Lower leg skin (tissue), 4 donors: ENCODE data around the gene CNPY1. TPM values are rescaled to one million over a fixed set of nuclear protein-coding genes. Genes with fewer than 3 reads are reported as not detected.

Source experiments
- DNase-seq, 2 donors: peaks; one replicate each; pipeline ENCODE4 v3.0.0-alpha.2; 2019; ENCODE audit warnings: low spot score in 2 of 2
- H3K4me3 ChIP-seq: fragments of 200-600 bp; sonication (generic); 2 replicates; pipeline ENCODE4 v1.5.1; 2017; ENCODE audit warnings: mild to moderate bottlenecking, low read depth; ENCODE audit not compliant: poor library complexity, severe bottlenecking
- CTCF ChIP-seq, 3 donors: fragments of 450-650 bp; IDR thresholded peaks; one replicate each; pipeline ENCODE4 v1.5.1; 2016; ENCODE audit warnings: antibody characterized with exemption in 3 of 3, mild to moderate bottlenecking in 3 of 3, moderate library complexity in 2 of 3
- POLR2A ChIP-seq, 2 donors: fragments of 450-650 bp; IDR thresholded peaks; one replicate each; pipeline ENCODE4 v1.6.1; 2016 to 2017; ENCODE audit warnings: antibody characterized with exemption in 2 of 2, mild to moderate bottlenecking in 1 of 2, moderate library complexity in 1 of 2
- WGBS, 2 donors: methylation state at CpG; one replicate each; pipeline ENCODE4 v1.1.5; 2018; 5-methylcytosine and 5-hydroxymethylcytosine counted together
- intact Hi-C: fragments of 100-400 bp; cut with DNase I; formaldehyde crosslinking; loops from one replicate; pipeline ENCODE4 v1.15.0; 2023; ENCODE audit warnings: low total_unique reads
- total RNA-seq, 4 donors: library from RNA; depleted of rRNA; stranded (reverse); fragments of >200 nt; gene quantifications; one replicate each; pipeline ENCODE4 v1.1.0, GENCODE V29; 2016

Gene CNPY1
- total RNA-seq, 4 donors from 2014 or later: not detected

- H3K4me3 ChIP-seq: no peak overlapping the region
- WGBS, 2 donors: 2 to 3% methylated on average over 35 to 62 of the region's 68 CpGs
- DNase-seq: no peak
- no peak for TF ChIP-seq CTCF (IDR thresholded peaks at IDR 0.05)
- no peak for TF ChIP-seq POLR2A (IDR thresholded peaks at IDR 0.05)
- intact Hi-C loops: no loop called here
Observed at GRCh38 chr7:155458878-155459699, 87.3 kb downstream of the CNPY1 start.

DNA sequence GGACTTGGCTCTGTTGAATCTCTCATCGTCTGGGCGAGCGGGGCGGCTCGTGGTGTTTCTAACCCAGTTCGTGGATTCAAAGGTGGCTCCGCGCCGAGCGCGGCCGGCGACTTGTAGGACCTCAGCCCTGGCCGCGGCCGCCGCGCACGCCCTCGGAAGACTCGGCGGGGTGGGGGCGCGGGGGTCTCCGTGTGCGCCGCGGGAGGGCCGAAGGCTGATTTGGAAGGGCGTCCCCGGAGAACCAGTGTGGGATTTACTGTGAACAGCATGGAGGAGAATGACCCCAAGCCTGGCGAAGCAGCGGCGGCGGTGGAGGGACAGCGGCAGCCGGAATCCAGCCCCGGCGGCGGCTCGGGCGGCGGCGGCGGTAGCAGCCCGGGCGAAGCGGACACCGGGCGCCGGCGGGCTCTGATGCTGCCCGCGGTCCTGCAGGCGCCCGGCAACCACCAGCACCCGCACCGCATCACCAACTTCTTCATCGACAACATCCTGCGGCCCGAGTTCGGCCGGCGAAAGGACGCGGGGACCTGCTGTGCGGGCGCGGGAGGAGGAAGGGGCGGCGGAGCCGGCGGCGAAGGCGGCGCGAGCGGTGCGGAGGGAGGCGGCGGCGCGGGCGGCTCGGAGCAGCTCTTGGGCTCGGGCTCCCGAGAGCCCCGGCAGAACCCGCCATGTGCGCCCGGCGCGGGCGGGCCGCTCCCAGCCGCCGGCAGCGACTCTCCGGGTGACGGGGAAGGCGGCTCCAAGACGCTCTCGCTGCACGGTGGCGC, 88.1 kb downstream of the CNPY1 start, which contains the start of gene EN2:
Gene EN2, plus strand, starts transcription at position 19 of the 767 bp plus-strand sequence. Its CDS starts 249 bp downstream, at position 268.
- WGBS, 2 donors: 1 to 2% methylated on average over 34 to 78 of the region's 105 CpGs
- H3K4me3 ChIP-seq: peak within 1 kb of the TSS; percentile 9
- TF ChIP-seq CTCF (IDR thresholded peaks at IDR 0.05) (no peak), POLR2A (IDR thresholded peaks at IDR 0.05) (no peak)
- DNase-seq: no peak
- intact Hi-C loops: no loop called here

DNA sequence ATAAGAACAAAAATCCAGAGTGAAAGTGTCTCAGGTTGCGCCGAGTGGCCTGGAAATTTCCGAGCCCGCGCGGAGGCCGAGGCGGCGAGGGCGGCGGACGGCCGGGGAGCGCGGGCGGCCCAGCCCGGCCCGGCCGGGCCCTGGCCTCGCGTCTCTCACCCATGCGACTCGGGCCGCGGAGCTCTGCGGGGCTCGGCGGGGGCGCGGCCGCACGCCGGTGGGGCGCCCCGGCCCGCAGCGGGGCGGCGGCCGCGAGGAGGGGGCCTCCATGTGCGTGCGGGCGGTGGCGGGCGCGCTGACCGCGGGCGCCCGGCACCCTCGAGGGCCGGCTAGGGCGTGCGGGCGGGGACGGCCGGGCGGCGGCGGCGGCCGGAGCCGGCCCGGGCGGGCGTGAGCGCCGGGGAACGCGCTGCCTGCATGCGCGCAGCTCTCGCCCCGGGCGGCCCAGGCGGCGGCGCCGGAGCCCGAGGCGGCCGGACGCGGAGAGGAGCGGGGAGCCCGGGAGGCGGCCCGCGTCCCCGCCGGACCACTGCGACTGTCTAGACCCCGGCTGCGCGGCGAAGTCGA, 88.7 kb downstream of the CNPY1 start:
- no peak for DNase-seq
- intact Hi-C loops: no loop called here
- no peak for TF ChIP-seq CTCF (IDR thresholded peaks at IDR 0.05)
- TF ChIP-seq POLR2A (IDR thresholded peaks at IDR 0.05): no peak
- peak overlapping the region; percentile 9 for H3K4me3 ChIP-seq
- 2 to 5% methylated on average over 30 to 48 of the region's 98 CpGs for WGBS, 2 donors

GRCh38 chr7:155456738-155457543, 89.4 kb downstream of the CNPY1 start:
- WGBS, 2 donors: 2 to 3% methylated on average over 38 to 67 of the region's 69 CpGs
- intact Hi-C loops: no loop called here
- no peak for TF ChIP-seq CTCF (IDR thresholded peaks at IDR 0.05)
- TF ChIP-seq POLR2A (IDR thresholded peaks at IDR 0.05): no peak
- peak in 1 of 2 donors; percentile 39 for DNase-seq
- H3K4me3 ChIP-seq: peak overlapping the region; percentile 5
